ENCODE results near the gene CBFA2T2.

Gene CBFA2T2

GRCh38 chr20:33604084-33604990, 114.4 kb downstream of the CBFA2T2 start:
- no peak for DNase-seq
- H3K27ac ChIP-seq: no peak overlapping the region
- no peak for TF ChIP-seq CTCF (IDR thresholded peaks at IDR 0.05; ENCODE audit: low read depth, low read length)

GRCh38 chr20:33604991-33605370, 115.1 kb downstream of the CBFA2T2 start:
- no peak overlapping the region for H3K4me3 ChIP-seq (ENCODE audit: low read depth, low read length)
- H3K36me3 ChIP-seq: peaks cover 26% of the 10 kb centered on the region
- no peak for DNase-seq
- no peaks in the 10 kb centered on the region for H3K27me3 ChIP-seq (ENCODE audit: insufficient read depth, low read depth, severe bottlenecking)
- TF ChIP-seq CTCF (IDR thresholded peaks at IDR 0.05; ENCODE audit: low read depth, low read length): no peak
- H3K9me3 ChIP-seq (ENCODE audit: severe bottlenecking): no peaks in the 10 kb centered on the region
- no peak overlapping the region for H3K27ac ChIP-seq

More at GRCh38 chr20:33604084-33604990, 114.4 kb downstream of the CBFA2T2 start:
- no peaks in the 10 kb centered on the region for H3K27me3 ChIP-seq (ENCODE audit: insufficient read depth, low read depth, severe bottlenecking)
- peaks cover 26% of the 10 kb centered on the region for H3K36me3 ChIP-seq
- no peak overlapping the region for H3K4me3 ChIP-seq (ENCODE audit: low read depth, low read length)
- no peaks in the 10 kb centered on the region for H3K9me3 ChIP-seq (ENCODE audit: severe bottlenecking)

GRCh38 chr20:33606118-33606771, 116.3 kb downstream of the CBFA2T2 start:
- no peak for DNase-seq
- Histone ChIP-seq H3K36me3 (peaks cover 35% of the 10 kb centered on the region), H3K4me3 (ENCODE audit: low read depth, low read length) (no peak overlapping the region), H3K9me3 (ENCODE audit: severe bottlenecking) (no peaks in the 10 kb centered on the region), H3K27me3 (ENCODE audit: insufficient read depth, low read depth, severe bottlenecking) (no peaks in the 10 kb centered on the region), H3K27ac (no peak overlapping the region)
- TF ChIP-seq CTCF (IDR thresholded peaks at IDR 0.05; ENCODE audit: low read depth, low read length): no peak

- Histone ChIP-seq H3K27ac (no peak overlapping the region), H3K9me3 (ENCODE audit: severe bottlenecking) (no peaks in the 10 kb centered on the region), H3K27me3 (ENCODE audit: insufficient read depth, low read depth, severe bottlenecking) (no peaks in the 10 kb centered on the region), H3K36me3 (peaks cover 60% of the 10 kb centered on the region), H3K4me3 (ENCODE audit: low read depth, low read length) (no peak overlapping the region)
- no peak for DNase-seq
- TF ChIP-seq CTCF (IDR thresholded peaks at IDR 0.05; ENCODE audit: low read depth, low read length): no peak
Measured at GRCh38 chr20:33609504-33609903, 119.6 kb downstream of the CBFA2T2 start.

- no peak for DNase-seq
- Histone ChIP-seq H3K36me3 (peaks cover 71% of the 10 kb centered on the region), H3K27me3 (ENCODE audit: insufficient read depth, low read depth, severe bottlenecking) (no peaks in the 10 kb centered on the region), H3K9me3 (ENCODE audit: severe bottlenecking) (no peaks in the 10 kb centered on the region), H3K27ac (no peak overlapping the region), H3K4me3 (ENCODE audit: low read depth, low read length) (no peak overlapping the region)
- no peak for TF ChIP-seq CTCF (IDR thresholded peaks at IDR 0.05; ENCODE audit: low read depth, low read length)
Measured at GRCh38 chr20:33611106-33611505, 121.2 kb downstream of the CBFA2T2 start.
